Mesendoderm (in vitro differentiated cells): ENCODE data around the gene OR2AP1.

ENCODE experiments used
- DNase-seq: peaks from one replicate; pipeline ENCODE4 v3.0.0; 2013
- H2AK5ac ChIP-seq: 2 replicates; pipeline ENCODE4 v1.6.1; 2013; ENCODE audit warnings: low read length, inconsistent platforms
- H2BK120ac ChIP-seq: 2 replicates; pipeline ENCODE4 v1.6.1; 2013; ENCODE audit warnings: low read depth, mild to moderate bottlenecking, low read length, moderate library complexity, mixed read lengths
- H2BK15ac ChIP-seq: replicated peaks from 2 replicates; pipeline ENCODE4 v1.6.1; 2013; ENCODE audit warnings: low read depth, mild to moderate bottlenecking, moderate library complexity
- H2BK5ac ChIP-seq: 2 replicates; pipeline ENCODE4 v1.6.1; 2013; ENCODE audit warnings: low read length, inconsistent platforms
- H3K18ac ChIP-seq: 2 replicates; pipeline ENCODE4 v1.6.1; 2013; ENCODE audit warnings: mild to moderate bottlenecking, low read length, mixed read lengths
- H3K23ac ChIP-seq: one replicate; pipeline ENCODE4 v1.6.1; 2013; ENCODE audit warnings: low read length
- H3K27ac ChIP-seq: 2 replicates; pipeline ENCODE4 v1.5.1; 2013; ENCODE audit warnings: low read depth, mild to moderate bottlenecking, inconsistent platforms, low read length, moderate library complexity
- H3K27me3 ChIP-seq: 2 replicates; pipeline ENCODE4 v1.6.1; 2013; ENCODE audit warnings: low read length, control low read depth, mild to moderate bottlenecking, inconsistent platforms; ENCODE audit not compliant: insufficient read depth, poor library complexity
- H3K36me3 ChIP-seq: 2 replicates; pipeline ENCODE4 v1.6.1; 2013; ENCODE audit warnings: low read length, inconsistent platforms; ENCODE audit not compliant: control insufficient read depth, insufficient read depth
- H3K4ac ChIP-seq: one replicate; pipeline ENCODE4 v1.6.1; 2013; ENCODE audit warnings: low read depth, mild to moderate bottlenecking, low read length, moderate library complexity
- H3K4me1 ChIP-seq: 2 replicates; pipeline ENCODE4 v1.6.1; 2013; ENCODE audit warnings: low read depth, low read length, inconsistent platforms; ENCODE audit not compliant: control insufficient read depth
- H3K4me2 ChIP-seq: 2 replicates; pipeline ENCODE4 v1.6.1; 2013; ENCODE audit warnings: low read length
- H3K4me3 ChIP-seq: 2 replicates; pipeline ENCODE4 v1.5.1; 2013; ENCODE audit warnings: mild to moderate bottlenecking, low read length
- H3K56ac ChIP-seq: one replicate; pipeline ENCODE4 v1.6.1; 2013; ENCODE audit warnings: low read length
- H3K79me1 ChIP-seq: 2 replicates; pipeline ENCODE4 v1.6.1; 2013; ENCODE audit warnings: low read length, inconsistent platforms
- H3K79me2 ChIP-seq: 2 replicates; pipeline ENCODE4 v1.6.1; 2013; ENCODE audit warnings: mild to moderate bottlenecking, low read length; ENCODE audit not compliant: control insufficient read depth, insufficient read depth
- H3K9ac ChIP-seq: 2 replicates; pipeline ENCODE4 v1.6.1; 2013; ENCODE audit warnings: low read length, inconsistent platforms
- H4K5ac ChIP-seq: one replicate; pipeline ENCODE4 v1.6.1; 2013; ENCODE audit warnings: low read length
- H4K8ac ChIP-seq: one replicate; pipeline ENCODE4 v1.6.1; 2013; ENCODE audit warnings: low read depth, mild to moderate bottlenecking, control low read depth, low read length, moderate library complexity
- WGBS: extraction: QIAGEN DNeasy Blood & Tissue Kit; methylation state at CpG from one replicate; pipeline ENCODE4 v1.1.7; 2013; ENCODE audit warnings: low lambda C conversion rate, missing lambda C conversion rate; ENCODE audit not compliant: insufficient coverage; ENCODE audit errors: extremely low coverage; 5-methylcytosine and 5-hydroxymethylcytosine counted together

OR2AP1 gene

GRCh38 chr12:55612646-55613045, 40.4 kb downstream of the OR2AP1 start:
- H3K36me3 ChIP-seq: no peaks in the 10 kb centered on the region
- H3K79me1 ChIP-seq: no peaks in the 10 kb centered on the region
- no peak overlapping the region for H3K23ac ChIP-seq
- H3K18ac ChIP-seq: no peak overlapping the region
- H3K4me3 ChIP-seq: no peak overlapping the region
- 100% methylated on average over 1 of the region's 2 CpGs for WGBS
- H3K4me2 ChIP-seq: no peak overlapping the region
- DNase-seq: no peak
- H2BK120ac ChIP-seq: no peak overlapping the region
- no peak overlapping the region for H2BK15ac ChIP-seq
- no peak overlapping the region for H3K4ac ChIP-seq
- no peak overlapping the region for H2BK5ac ChIP-seq
- H3K56ac ChIP-seq: no peak overlapping the region
- H4K5ac ChIP-seq: no peak overlapping the region
- H3K9ac ChIP-seq: no peak overlapping the region
- H3K27ac ChIP-seq: no peak overlapping the region
- H3K4me1 ChIP-seq: no peaks in the 10 kb centered on the region
- H2AK5ac ChIP-seq: no peak overlapping the region
- no peak overlapping the region for H4K8ac ChIP-seq
- no peaks in the 10 kb centered on the region for H3K79me2 ChIP-seq
- H3K27me3 ChIP-seq: no peaks in the 10 kb centered on the region

- Histone ChIP-seq H3K27ac (no peak overlapping the region), H3K4me2 (no peak overlapping the region), H3K9ac (no peak overlapping the region), H3K27me3 (no peaks in the 10 kb centered on the region), H3K23ac (no peak overlapping the region), H4K5ac (no peak overlapping the region), H4K8ac (no peak overlapping the region), H3K79me2 (no peaks in the 10 kb centered on the region), H2AK5ac (no peak overlapping the region), H2BK5ac (no peak overlapping the region), H2BK15ac (no peak overlapping the region), H3K56ac (no peak overlapping the region), H3K18ac (no peak overlapping the region), H3K4ac (no peak overlapping the region), H3K79me1 (no peaks in the 10 kb centered on the region), H2BK120ac (no peak overlapping the region), H3K4me1 (no peaks in the 10 kb centered on the region), H3K4me3 (no peak overlapping the region), H3K36me3 (no peaks in the 10 kb centered on the region)
- WGBS: no CpG with 5 or more reads among the region's 1 CpG
- DNase-seq: no peak
Measured at GRCh38 chr12:55614764-55615163, 42.5 kb downstream of the OR2AP1 start.

GRCh38 chr12:55619354-55620138, 47.3 kb downstream of the OR2AP1 start:
- H3K23ac ChIP-seq: no peak overlapping the region
- H3K4me3 ChIP-seq: no peak overlapping the region
- H3K4me1 ChIP-seq: no peaks in the 10 kb centered on the region
- H3K27me3 ChIP-seq: no peaks in the 10 kb centered on the region
- no peak overlapping the region for H3K4ac ChIP-seq
- no peak overlapping the region for H4K8ac ChIP-seq
- peak; percentile 97 for DNase-seq
- no peaks in the 10 kb centered on the region for H3K79me2 ChIP-seq
- no peak overlapping the region for H2BK5ac ChIP-seq
- H3K36me3 ChIP-seq: no peaks in the 10 kb centered on the region
- H3K27ac ChIP-seq: no peak overlapping the region
- H2BK120ac ChIP-seq: no peak overlapping the region
- H2AK5ac ChIP-seq: no peak overlapping the region
- H3K56ac ChIP-seq: no peak overlapping the region
- no peaks in the 10 kb centered on the region for H3K79me1 ChIP-seq
- H4K5ac ChIP-seq: no peak overlapping the region
- H3K18ac ChIP-seq: no peak overlapping the region
- WGBS: no CpG with 5 or more reads among the region's 6 CpGs
- H3K9ac ChIP-seq: no peak overlapping the region
- no peak overlapping the region for H2BK15ac ChIP-seq
- H3K4me2 ChIP-seq: no peak overlapping the region

GRCh38 chr12:55624056-55624455, 51.8 kb downstream of the OR2AP1 start:
- Histone ChIP-seq H2AK5ac (no peak overlapping the region), H3K79me2 (no peaks in the 10 kb centered on the region), H3K9ac (no peak overlapping the region), H3K27me3 (no peaks in the 10 kb centered on the region), H2BK120ac (no peak overlapping the region), H4K8ac (no peak overlapping the region), H3K79me1 (no peaks in the 10 kb centered on the region), H3K4me1 (no peaks in the 10 kb centered on the region), H3K56ac (no peak overlapping the region), H3K4ac (no peak overlapping the region), H3K4me3 (no peak overlapping the region), H3K36me3 (no peaks in the 10 kb centered on the region), H4K5ac (no peak overlapping the region), H3K4me2 (no peak overlapping the region), H3K18ac (no peak overlapping the region), H2BK5ac (no peak overlapping the region), H3K27ac (no peak overlapping the region), H3K23ac (no peak overlapping the region), H2BK15ac (no peak overlapping the region)
- no peak for DNase-seq
